Activated CD8-positive, alpha-beta T cell treated with anti-CD3 and anti-CD28 coated beads for 36 hours (primary cell): ENCODE data around the gene TTI1. TPM values are rescaled to one million over a fixed set of nuclear protein-coding genes. Genes with fewer than 3 reads are reported as not detected.

ENCODE experiments used
- ATAC-seq: fragments of 200-7000 bp; cut with Tn5 transposase; one replicate; pipeline ENCODE4 v1.10.0; 2021; ENCODE audit warnings: mild to moderate bottlenecking, moderate library complexity
- CTCF ChIA-PET: fragments of 350-600 bp; sonication (Branson Sonifier 250); formaldehyde crosslinking; loops from one replicate; lab custom pipeline; 2021; ENCODE audit warnings: antibody characterized with exemption; lab: Charles Lee
- POLR2A ChIA-PET: fragments of 350-600 bp; sonication (Branson Sonifier 250); formaldehyde crosslinking; loops from one replicate; lab custom pipeline; 2021; ENCODE audit warnings: antibody characterized with exemption; lab: Charles Lee
- DNase-seq: peaks from one replicate; pipeline ENCODE4 v3.0.0-alpha.2; 2020
- H3K27ac Mint-ChIP-seq: one replicate; pipeline ENCODE4 v1.8.0; 2021; ENCODE audit warnings: mild to moderate bottlenecking, mixed read lengths
- H3K27me3 Mint-ChIP-seq: one replicate; pipeline ENCODE4 v1.8.0; 2021; ENCODE audit warnings: mixed read lengths
- H3K36me3 Mint-ChIP-seq: one replicate; pipeline ENCODE4 v1.8.0; 2021; ENCODE audit warnings: low read depth, mixed read lengths
- H3K4me1 Mint-ChIP-seq: one replicate; pipeline ENCODE4 v1.8.0; 2021; ENCODE audit warnings: low read depth, mixed read lengths
- H3K4me3 Mint-ChIP-seq: one replicate; pipeline ENCODE4 v1.8.0; 2021; ENCODE audit warnings: mild to moderate bottlenecking, moderate library complexity, mixed read lengths
- H3K9me3 Mint-ChIP-seq: one replicate; pipeline ENCODE4 v1.8.0; 2021; ENCODE audit warnings: mixed read lengths
- intact Hi-C: fragments of 100-400 bp; cut with micrococcal nuclease; formaldehyde crosslinking; loops from one replicate; pipeline ENCODE4 v1.10.0; 2022
- total RNA-seq, 2 experiments: library from RNA; stranded (reverse); gene quantifications; one replicate each; pipeline ENCODE4 v1.2.3, GENCODE V29; 2021
- TF ChIP-seq, protein P1 (sequence below): fragments of 200-600 bp; IDR thresholded peaks from one replicate; pipeline ENCODE4 v1.8.0; 2022; ENCODE audit warnings: antibody characterized with exemption, mild to moderate bottlenecking

TTI1 gene
- 10 to 100 TPM; 34.1 to 39.7 TPM for total RNA-seq

- peak; percentile 91 for DNase-seq
- peak; percentile 89 for ATAC-seq
- intact Hi-C loops, result no loop called here
- H3K9me3 Mint-ChIP-seq, result no peaks in the 10 kb centered on the region
- peaks cover 60% of the 10 kb centered on the region for H3K4me1 Mint-ChIP-seq
- H3K27ac Mint-ChIP-seq, result peak within 1 kb of the TSS; percentile 99
- TF ChIP-seq, protein P1, sequence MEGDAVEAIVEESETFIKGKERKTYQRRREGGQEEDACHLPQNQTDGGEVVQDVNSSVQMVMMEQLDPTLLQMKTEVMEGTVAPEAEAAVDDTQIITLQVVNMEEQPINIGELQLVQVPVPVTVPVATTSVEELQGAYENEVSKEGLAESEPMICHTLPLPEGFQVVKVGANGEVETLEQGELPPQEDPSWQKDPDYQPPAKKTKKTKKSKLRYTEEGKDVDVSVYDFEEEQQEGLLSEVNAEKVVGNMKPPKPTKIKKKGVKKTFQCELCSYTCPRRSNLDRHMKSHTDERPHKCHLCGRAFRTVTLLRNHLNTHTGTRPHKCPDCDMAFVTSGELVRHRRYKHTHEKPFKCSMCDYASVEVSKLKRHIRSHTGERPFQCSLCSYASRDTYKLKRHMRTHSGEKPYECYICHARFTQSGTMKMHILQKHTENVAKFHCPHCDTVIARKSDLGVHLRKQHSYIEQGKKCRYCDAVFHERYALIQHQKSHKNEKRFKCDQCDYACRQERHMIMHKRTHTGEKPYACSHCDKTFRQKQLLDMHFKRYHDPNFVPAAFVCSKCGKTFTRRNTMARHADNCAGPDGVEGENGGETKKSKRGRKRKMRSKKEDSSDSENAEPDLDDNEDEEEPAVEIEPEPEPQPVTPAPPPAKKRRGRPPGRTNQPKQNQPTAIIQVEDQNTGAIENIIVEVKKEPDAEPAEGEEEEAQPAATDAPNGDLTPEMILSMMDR, result no peak
- ChIA-PET POLR2A (interaction anchor here (0.6 to 2.4 kb wide), 22 partner anchors 10 to 938 kb away, joined by 3 to 23 read pairs (median 4); partner anchors contain the start of gene RBL1), CTCF (interaction anchor here (1.0 to 2.2 kb wide), 6 partner anchors 10 to 187 kb away, joined by 3 to 9 read pairs (median 4); no protein-coding TSS in a partner anchor)
- H3K36me3 Mint-ChIP-seq, result peaks cover 49% of the 10 kb centered on the region
- H3K27me3 Mint-ChIP-seq, result no peaks in the 10 kb centered on the region
- H3K4me3 Mint-ChIP-seq, result peak within 1 kb of the TSS; percentile 88
These were observed at the start of gene TTI1, which contains the start of gene RPRD1B for GRCh38 chr20:38033330-38034107. TTI1 (minus strand) TSS chr20:38033456; CDS start chr20:38013816, 19,640 bp downstream. RPRD1B (plus strand) TSS chr20:38033746; CDS start chr20:38033948, 202 bp downstream.

GRCh38 chr20:38082894-38083293 is 49.6 kb upstream of the TTI1 start:
- CTCF ChIA-PET, result interaction anchor here (1.3 to 1.7 kb wide), 3 partner anchors 10 to 138 kb away, joined by 3 to 11 read pairs (median 7); no protein-coding TSS in a partner anchor
- intact Hi-C loops, result no loop called here
- no peak for ATAC-seq

DNA sequence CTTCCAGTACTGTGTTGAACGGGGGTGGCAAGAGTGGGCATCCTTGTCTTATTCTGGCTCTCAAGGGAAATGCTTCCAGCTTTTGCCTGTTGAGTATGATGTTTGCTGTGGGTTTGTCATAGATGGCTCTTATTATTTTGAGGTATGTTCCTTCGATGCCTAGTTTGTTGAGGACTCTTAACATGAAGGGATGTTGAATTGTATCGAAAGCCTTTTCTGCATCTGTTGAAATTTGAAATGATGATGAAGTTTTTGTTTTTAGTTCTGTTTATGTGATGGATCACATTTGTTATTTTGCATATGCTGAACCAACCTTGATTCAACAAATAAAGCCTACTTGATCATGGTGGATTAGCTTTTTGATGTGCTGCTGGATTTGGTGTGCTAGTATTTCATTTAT is 48.3 kb upstream of the TTI1 start:
- Mint-ChIP-seq H3K27me3 (no peaks in the 10 kb centered on the region), H3K27ac (no peak overlapping the region), H3K9me3 (peaks cover 4% of the 10 kb centered on the region), H3K4me1 (peaks cover 13% of the 10 kb centered on the region), H3K36me3 (peaks cover 60% of the 10 kb centered on the region), H3K4me3 (no peak overlapping the region)
- POLR2A ChIA-PET, result interaction anchor here (0.6 kb wide), 1 partner anchor 79 kb away, joined by 3 read pairs; no protein-coding TSS in a partner anchor
- ATAC-seq (no peak), DNase-seq (no peak)
- TF ChIP-seq, protein P1, result no peak
- intact Hi-C loops, result no loop called here
- CTCF ChIA-PET, result interaction anchor here (1.1 to 1.2 kb wide), 2 partner anchors 9 to 140 kb away, joined by 5 read pairs; no protein-coding TSS in a partner anchor

More at GRCh38 chr20:38082894-38083293, 49.6 kb upstream of the TTI1 start:
- Mint-ChIP-seq H3K36me3 (peaks cover 56% of the 10 kb centered on the region), H3K9me3 (peaks cover 4% of the 10 kb centered on the region), H3K4me1 (peaks cover 13% of the 10 kb centered on the region), H3K4me3 (no peak overlapping the region), H3K27me3 (no peaks in the 10 kb centered on the region), H3K27ac (no peak overlapping the region)
- no peak for DNase-seq
- TF ChIP-seq, protein P1, result no peak
- POLR2A ChIA-PET, result no interaction called here

DNA sequence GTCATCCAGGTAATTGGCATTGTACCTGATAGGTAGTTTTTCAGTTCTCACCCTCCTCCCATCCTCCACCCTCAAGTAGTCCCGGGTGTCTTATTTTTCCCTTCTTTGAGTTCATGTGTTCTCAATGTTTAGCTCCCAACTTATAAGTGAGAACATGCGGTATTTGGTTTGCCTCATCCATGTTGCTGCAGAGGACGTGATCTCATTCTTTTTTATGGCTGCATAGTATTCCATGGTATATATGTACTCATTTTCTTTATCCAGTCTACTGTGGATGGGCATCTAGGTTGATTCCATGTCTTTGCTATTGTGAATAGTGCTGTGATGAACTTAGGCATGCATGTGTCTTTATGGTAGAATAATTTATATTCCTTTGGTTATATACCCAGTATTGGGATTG is 46.1 kb upstream of the TTI1 start:
- Mint-ChIP-seq H3K4me3 (no peak overlapping the region), H3K27me3 (no peaks in the 10 kb centered on the region), H3K27ac (no peak overlapping the region), H3K4me1 (peaks cover 16% of the 10 kb centered on the region), H3K36me3 (peaks cover 64% of the 10 kb centered on the region), H3K9me3 (peaks cover 4% of the 10 kb centered on the region)
- ChIA-PET POLR2A (interaction anchor here (1.2 to 1.5 kb wide), 3 partner anchors 9 to 46 kb away, joined by 3 read pairs; partner anchors contain the start of genes RPRD1B and TTI1), CTCF (interaction anchor here (1.4 kb wide), 2 partner anchors 17 to 142 kb away, joined by 4 to 6 read pairs; no protein-coding TSS in a partner anchor)
- DNase-seq, result no peak
- intact Hi-C loops, result no loop called here
- TF ChIP-seq, protein P1, result no peak
- no peak for ATAC-seq
